HG02981 (cell line): ENCODE results near the gene DOK5.

ENCODE experiments used
- ATAC-seq: cut with Tn5 transposase; IDR thresholded peaks from one replicate; pipeline ENCODE4 v1.9.1; 2021; ENCODE audit warnings: mild to moderate bottlenecking, moderate library complexity; ENCODE audit not compliant: unreplicated experiment

Gene DOK5

GRCh38 chr20:54681869-54682268, 206.5 kb downstream of the DOK5 start:
- no peak for ATAC-seq

GRCh38 chr20:54688476-54688875, 213.1 kb downstream of the DOK5 start:
- no peak for ATAC-seq

DNA sequence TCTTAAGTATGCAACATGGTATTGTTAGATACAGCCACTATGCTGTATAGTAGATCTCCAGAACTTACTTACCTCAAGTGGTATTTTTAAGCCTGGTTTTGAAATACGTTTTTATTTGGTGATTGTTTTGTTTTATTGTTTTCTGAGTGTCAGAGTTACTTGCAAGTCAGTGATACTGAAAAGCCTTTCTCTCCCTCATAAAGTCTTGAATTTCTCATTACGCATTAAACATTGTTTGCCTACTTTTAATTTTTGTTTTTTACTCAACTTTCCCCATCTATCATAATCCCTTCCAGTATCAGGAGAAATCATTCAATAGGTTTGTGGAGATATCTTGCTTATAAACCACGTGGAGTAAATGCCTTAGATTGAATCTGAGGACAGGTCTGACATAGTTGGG, 214.9 kb downstream of the DOK5 start:
- no peak for ATAC-seq

- ATAC-seq = no peak
Observed at GRCh38 chr20:54691327-54691726, 215.9 kb downstream of the DOK5 start.

DNA sequence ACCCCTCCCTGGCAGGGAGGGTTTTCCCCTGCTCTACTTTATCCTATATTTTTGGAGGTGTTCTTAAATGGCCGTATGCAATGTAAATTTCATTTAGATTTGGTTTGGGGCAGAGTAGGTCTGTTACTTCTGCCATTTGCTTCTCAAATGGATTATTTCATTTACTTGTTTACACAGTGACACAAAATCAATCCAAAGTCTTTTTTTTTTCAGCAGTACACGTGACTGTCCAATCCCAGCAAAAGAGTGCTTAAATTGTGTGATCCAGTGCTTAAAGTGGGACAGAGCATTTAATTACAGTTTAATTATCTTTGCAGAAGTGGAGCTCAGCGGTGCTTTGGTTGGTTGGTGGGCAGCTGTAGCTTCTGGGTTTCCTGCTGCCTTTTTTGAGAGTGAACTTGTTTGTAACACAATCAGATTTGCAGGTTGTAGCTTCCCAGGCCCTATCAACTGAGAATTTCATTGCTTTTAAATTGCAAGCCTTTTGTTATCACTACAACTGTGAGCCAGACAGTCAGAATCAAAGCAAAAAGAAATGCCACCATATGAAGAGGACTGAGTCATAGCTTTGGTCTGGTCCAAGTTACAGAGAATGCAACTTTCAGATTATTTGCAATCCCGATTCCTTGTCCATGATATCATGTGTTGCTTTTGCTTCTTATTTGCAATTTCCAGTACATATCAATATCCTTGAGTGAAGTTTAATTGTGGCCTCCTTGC, 216.9 kb downstream of the DOK5 start:
- no peak for ATAC-seq

DNA sequence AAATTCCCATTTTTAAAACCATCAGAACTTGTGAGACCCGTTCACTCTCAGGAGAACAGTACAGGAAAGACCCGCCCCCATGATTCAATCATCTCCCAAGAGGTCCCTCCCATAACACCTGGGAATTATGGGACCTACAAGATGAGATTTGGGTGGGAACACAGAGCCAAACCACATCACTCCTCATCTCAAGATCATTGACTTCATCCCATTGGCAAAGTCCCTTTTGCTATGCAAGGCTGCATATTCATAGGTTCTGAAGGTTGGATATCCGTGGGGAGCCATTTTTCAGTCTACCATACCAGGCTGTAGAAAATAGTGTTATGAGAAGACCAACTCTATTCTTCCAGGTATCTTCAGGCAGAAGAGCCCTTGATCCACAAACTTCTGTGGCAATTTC, 219.1 kb downstream of the DOK5 start:
- no peak for ATAC-seq

DNA sequence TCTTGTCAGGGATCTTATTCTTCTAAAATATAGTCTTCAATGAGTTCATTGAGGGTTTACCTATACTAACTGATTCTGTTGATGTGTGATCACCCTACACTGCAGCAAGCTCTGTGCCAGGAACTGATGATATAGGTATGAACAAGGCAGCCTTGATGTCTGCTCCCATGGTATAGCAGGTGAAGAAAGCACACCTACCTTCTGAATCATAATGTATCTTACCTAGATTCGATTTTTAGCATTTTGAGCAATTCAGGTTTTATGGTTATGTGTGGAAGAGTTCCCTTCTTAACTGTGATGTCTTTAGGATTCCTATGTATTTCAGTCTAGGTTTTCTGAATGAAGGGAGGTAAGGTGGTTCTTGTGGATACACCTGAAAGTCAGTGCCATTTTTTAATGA, 223.0 kb downstream of the DOK5 start:
- no peak for ATAC-seq
